Smooth muscle cell (in vitro differentiated cells): ENCODE data around the gene PTGES. TPM values are rescaled to one million over a fixed set of nuclear protein-coding genes. Genes with fewer than 3 reads are reported as not detected.

ENCODE experiments used
- DNase-seq: peaks from one replicate; lab custom pipeline; 2025; ENCODE audit not compliant: unreplicated experiment; lab: John Stamatoyannopoulos, UW
- H2AFZ ChIP-seq: fragments of 200-600 bp; sonication (generic); 2 replicates; pipeline ENCODE4 v1.6.0; 2016; ENCODE audit warnings: antibody characterized with exemption, low read depth, mild to moderate bottlenecking
- H3F3A ChIP-seq: fragments of 200-600 bp; sonication (generic); 2 replicates; pipeline ENCODE4 v1.6.0; 2017; ENCODE audit warnings: antibody characterized with exemption, low read depth
- H3K27ac ChIP-seq: fragments of 200-600 bp; sonication (generic); 2 replicates; pipeline ENCODE4 v1.5.1; 2016; ENCODE audit warnings: low read depth, mild to moderate bottlenecking
- H3K27me3 ChIP-seq: fragments of 200-600 bp; sonication (generic); 2 replicates; pipeline ENCODE4 v1.6.1; 2016; ENCODE audit warnings: low read depth, mild to moderate bottlenecking
- H3K36me3 ChIP-seq: fragments of 200-600 bp; sonication (generic); 2 replicates; pipeline ENCODE4 v1.5.1; 2016; ENCODE audit warnings: low read depth
- H3K4me1 ChIP-seq: fragments of 200-600 bp; sonication (generic); 2 replicates; pipeline ENCODE4 v1.5.1; 2016; ENCODE audit warnings: low read depth
- H3K4me2 ChIP-seq: fragments of 200-600 bp; sonication (generic); 2 replicates; pipeline ENCODE4 v1.6.0; 2016; ENCODE audit warnings: mild to moderate bottlenecking
- H3K4me3 ChIP-seq: fragments of 200-600 bp; sonication (generic); 2 replicates; pipeline ENCODE4 v1.5.1; 2016; ENCODE audit warnings: mild to moderate bottlenecking
- H3K79me2 ChIP-seq: fragments of 200-600 bp; sonication (generic); 2 replicates; pipeline ENCODE4 v1.6.0; 2016; ENCODE audit warnings: low read depth, mild to moderate bottlenecking
- H3K9ac ChIP-seq: fragments of 200-600 bp; sonication (generic); 2 replicates; pipeline ENCODE4 v1.6.0; 2016; ENCODE audit warnings: low read depth
- H3K9me3 ChIP-seq: fragments of 200-600 bp; sonication (generic); replicated peaks from 2 replicates; pipeline ENCODE4 v1.5.1; 2016; ENCODE audit warnings: low read depth
- H4K20me1 ChIP-seq: fragments of 200-600 bp; sonication (generic); 2 replicates; pipeline ENCODE4 v1.6.0; 2016; ENCODE audit warnings: low read depth
- WGBS: methylation state at CpG from one replicate; pipeline ENCODE4 v1.1.7; 2016; ENCODE audit warnings: low lambda C conversion rate; 5-methylcytosine and 5-hydroxymethylcytosine counted together
- polyA plus RNA-seq: library from polyadenylated mRNA; unstranded; fragments of >200 nt; fragmentation: Nextera tagmentation; extraction: Ambion mirVana; gene quantifications from 2 replicates; pipeline ENCODE4 v1.2.1, GENCODE V29; 2016
- total RNA-seq: library from RNA; depleted of rRNA; stranded (reverse); fragments of >200 nt; gene quantifications from 2 replicates; pipeline ENCODE4 v1.2.3, GENCODE V29; 2014
- TF ChIP-seq, protein P1 (sequence below): fragments of 200-600 bp; sonication (generic); IDR thresholded peaks from 2 replicates; pipeline ENCODE4 v1.5.1; 2017; ENCODE audit warnings: borderline replicate concordance, mild to moderate bottlenecking, antibody characterized with exemption; ENCODE audit not compliant: insufficient read depth, poor library complexity, severe bottlenecking

The PTGES gene
- total and polyA plus RNA-seq, 2 experiments from 2014 or later, result 49.5 to 69.6 TPM

DNA sequence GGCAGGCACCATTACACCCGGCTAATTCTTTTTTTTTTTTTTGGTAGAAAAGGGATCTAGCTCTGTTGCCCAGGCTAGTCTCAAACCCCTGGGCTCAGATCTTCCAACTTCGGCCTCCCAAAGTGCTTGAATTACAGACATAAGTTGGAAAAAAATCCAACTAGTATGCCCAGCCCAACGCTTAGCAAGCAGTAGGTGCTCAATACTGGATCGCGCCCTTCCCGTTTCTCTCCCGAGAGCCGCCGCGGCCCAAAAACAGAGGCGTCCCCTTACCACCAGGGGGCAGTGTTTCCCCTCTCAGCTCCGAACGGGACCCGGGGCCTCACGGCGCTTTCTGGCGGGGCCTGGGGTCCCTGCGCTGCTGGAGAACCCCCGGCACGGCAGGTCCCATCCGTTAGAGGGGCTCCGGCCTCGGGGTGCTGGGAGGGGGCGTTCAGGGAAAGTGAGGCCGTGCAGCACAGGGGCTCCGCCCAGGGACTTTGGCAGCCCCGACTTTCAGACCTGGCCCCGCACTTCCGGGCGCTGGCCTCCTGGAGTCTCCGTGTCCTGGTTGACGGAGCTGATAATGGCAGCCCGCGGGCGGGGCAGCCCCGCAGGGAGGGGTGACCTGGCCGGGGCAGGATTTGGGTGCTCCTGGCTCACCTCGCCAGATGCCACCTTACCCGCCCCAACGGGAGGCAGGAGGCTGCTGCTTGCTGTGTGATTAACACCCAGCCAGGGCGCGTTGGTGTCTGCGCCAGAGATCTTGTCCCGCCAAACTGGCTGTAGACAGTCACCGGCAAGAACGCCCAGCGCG, 15.2 kb downstream of the PTGES start:
- Histone ChIP-seq H4K20me1 (no peaks in the 10 kb centered on the region), H3K4me2 (peak overlapping the region; percentile 94), H3F3A (no peaks in the 10 kb centered on the region), H3K27me3 (no peaks in the 10 kb centered on the region), H3K4me3 (peak overlapping the region; percentile 59), H3K4me1 (peaks cover 3% of the 10 kb centered on the region), H3K9me3 (no peaks in the 10 kb centered on the region), H2AFZ (peak overlapping the region; percentile 61), H3K9ac (no peak overlapping the region), H3K79me2 (no peaks in the 10 kb centered on the region), H3K36me3 (no peaks in the 10 kb centered on the region), H3K27ac (no peak overlapping the region)
- TF ChIP-seq, protein P1, sequence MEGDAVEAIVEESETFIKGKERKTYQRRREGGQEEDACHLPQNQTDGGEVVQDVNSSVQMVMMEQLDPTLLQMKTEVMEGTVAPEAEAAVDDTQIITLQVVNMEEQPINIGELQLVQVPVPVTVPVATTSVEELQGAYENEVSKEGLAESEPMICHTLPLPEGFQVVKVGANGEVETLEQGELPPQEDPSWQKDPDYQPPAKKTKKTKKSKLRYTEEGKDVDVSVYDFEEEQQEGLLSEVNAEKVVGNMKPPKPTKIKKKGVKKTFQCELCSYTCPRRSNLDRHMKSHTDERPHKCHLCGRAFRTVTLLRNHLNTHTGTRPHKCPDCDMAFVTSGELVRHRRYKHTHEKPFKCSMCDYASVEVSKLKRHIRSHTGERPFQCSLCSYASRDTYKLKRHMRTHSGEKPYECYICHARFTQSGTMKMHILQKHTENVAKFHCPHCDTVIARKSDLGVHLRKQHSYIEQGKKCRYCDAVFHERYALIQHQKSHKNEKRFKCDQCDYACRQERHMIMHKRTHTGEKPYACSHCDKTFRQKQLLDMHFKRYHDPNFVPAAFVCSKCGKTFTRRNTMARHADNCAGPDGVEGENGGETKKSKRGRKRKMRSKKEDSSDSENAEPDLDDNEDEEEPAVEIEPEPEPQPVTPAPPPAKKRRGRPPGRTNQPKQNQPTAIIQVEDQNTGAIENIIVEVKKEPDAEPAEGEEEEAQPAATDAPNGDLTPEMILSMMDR, result peak; percentile 94
- peak; percentile 80 for DNase-seq
- 5% methylated on average over 48 of the region's 48 CpGs for WGBS

DNA sequence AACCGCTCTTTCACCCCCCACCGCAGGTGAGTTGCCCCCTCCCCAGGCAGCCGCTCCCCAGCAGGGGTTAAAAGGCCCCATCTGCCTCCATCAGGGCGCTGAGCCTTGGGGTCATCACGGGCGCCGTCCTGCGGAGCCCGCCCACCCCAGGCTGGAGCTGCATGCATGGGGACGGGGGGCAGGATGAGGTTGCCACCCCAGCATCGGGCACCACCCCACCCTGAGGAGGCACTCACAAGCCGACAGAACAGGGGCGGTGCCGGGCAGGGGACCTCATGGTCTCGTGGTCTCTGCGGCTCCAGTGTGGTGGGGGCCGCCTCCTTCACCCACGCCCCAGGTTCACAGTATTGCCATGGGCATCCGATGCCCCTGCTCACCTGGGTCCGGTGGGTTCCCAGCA, 16.5 kb downstream of the PTGES start:
- no peak overlapping the region for H3K9ac ChIP-seq
- no peak overlapping the region for H3K4me2 ChIP-seq
- no peaks in the 10 kb centered on the region for H3K36me3 ChIP-seq
- no peaks in the 10 kb centered on the region for H3K27me3 ChIP-seq
- H2AFZ ChIP-seq, result no peak overlapping the region
- no peak overlapping the region for H3K4me3 ChIP-seq
- DNase-seq, result no peak
- 87% methylated on average over 20 of the region's 20 CpGs for WGBS
- H3K4me1 ChIP-seq, result peaks cover 3% of the 10 kb centered on the region
- TF ChIP-seq, protein P1, result no peak
- no peaks in the 10 kb centered on the region for H4K20me1 ChIP-seq
- H3K9me3 ChIP-seq, result no peaks in the 10 kb centered on the region
- H3F3A ChIP-seq, result no peaks in the 10 kb centered on the region
- H3K79me2 ChIP-seq, result no peaks in the 10 kb centered on the region
- no peak overlapping the region for H3K27ac ChIP-seq

DNA sequence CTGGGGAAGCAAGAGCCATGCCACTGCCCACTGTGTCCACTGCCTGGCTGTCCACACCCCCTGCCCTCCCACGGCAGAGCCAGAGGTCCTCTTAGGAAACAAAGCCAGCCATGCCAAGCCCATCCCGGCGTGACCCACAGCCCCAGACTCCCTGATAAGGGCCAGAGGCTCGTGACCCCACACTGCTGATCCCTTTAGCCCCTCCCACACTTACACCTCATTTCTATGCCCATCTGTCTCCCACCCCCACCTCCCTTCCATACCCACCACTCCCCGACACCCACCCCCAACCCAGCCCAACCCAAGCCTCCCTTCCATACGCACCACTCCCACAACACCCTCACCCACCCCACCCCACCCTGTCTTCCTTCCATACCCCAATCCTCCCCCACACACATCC, 17.3 kb downstream of the PTGES start:
- no peaks in the 10 kb centered on the region for H3F3A ChIP-seq
- DNase-seq, result no peak
- no peaks in the 10 kb centered on the region for H3K9me3 ChIP-seq
- no peaks in the 10 kb centered on the region for H4K20me1 ChIP-seq
- H2AFZ ChIP-seq, result no peak overlapping the region
- H3K36me3 ChIP-seq, result no peaks in the 10 kb centered on the region
- 80% methylated on average over 4 of the region's 6 CpGs for WGBS
- H3K4me2 ChIP-seq, result no peak overlapping the region
- no peak overlapping the region for H3K9ac ChIP-seq
- no peaks in the 10 kb centered on the region for H3K27me3 ChIP-seq
- H3K4me3 ChIP-seq, result no peak overlapping the region
- no peaks in the 10 kb centered on the region for H3K79me2 ChIP-seq
- H3K27ac ChIP-seq, result no peak overlapping the region
- H3K4me1 ChIP-seq, result peaks cover 3% of the 10 kb centered on the region
- TF ChIP-seq, protein P1, result no peak

DNA sequence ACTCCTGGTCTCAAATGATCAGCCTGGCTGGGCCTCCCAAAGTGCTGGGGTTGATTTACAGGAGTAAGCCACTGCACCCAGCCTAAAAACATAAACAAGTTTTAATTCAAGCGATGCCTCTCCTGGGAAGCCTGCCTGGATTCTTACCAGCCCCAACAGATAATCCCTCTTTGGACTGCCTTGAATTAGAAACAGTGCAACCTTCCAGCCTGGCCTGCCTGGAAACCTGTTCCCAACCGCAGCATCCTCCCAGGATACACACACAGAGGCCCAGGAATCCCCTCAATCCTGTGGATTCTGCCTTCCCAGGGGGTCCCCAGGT, 19.2 kb downstream of the PTGES start:
- peaks cover 3% of the 10 kb centered on the region for H3K4me1 ChIP-seq
- H3K9me3 ChIP-seq, result no peaks in the 10 kb centered on the region
- H3K4me3 ChIP-seq, result no peak overlapping the region
- WGBS, result 91% methylated on average over 2 of the region's 2 CpGs
- no peak overlapping the region for H3K9ac ChIP-seq
- H3K27ac ChIP-seq, result no peak overlapping the region
- no peaks in the 10 kb centered on the region for H3F3A ChIP-seq
- no peaks in the 10 kb centered on the region for H4K20me1 ChIP-seq
- no peaks in the 10 kb centered on the region for H3K27me3 ChIP-seq
- H3K36me3 ChIP-seq, result no peaks in the 10 kb centered on the region
- DNase-seq, result no peak
- TF ChIP-seq, protein P1, result no peak
- no peak overlapping the region for H3K4me2 ChIP-seq
- no peaks in the 10 kb centered on the region for H3K79me2 ChIP-seq
- H2AFZ ChIP-seq, result no peak overlapping the region
